DMS153 treated with DMSO at 0.1 percent for 48 hours (cell line): Measurements from ENCODE around the gene USP32.

Source experiments
- DNase-seq: peaks from one replicate; lab custom pipeline; 2025; ENCODE audit not compliant: unreplicated experiment; lab: John Stamatoyannopoulos, UW

The USP32 gene

GRCh38 chr17:60303406-60304099 is 88.4 kb downstream of the USP32 start:
- DNase-seq: no peak

- no peak for DNase-seq
Observed at GRCh38 chr17:60301649-60302048, 90.3 kb downstream of the USP32 start.

DNA sequence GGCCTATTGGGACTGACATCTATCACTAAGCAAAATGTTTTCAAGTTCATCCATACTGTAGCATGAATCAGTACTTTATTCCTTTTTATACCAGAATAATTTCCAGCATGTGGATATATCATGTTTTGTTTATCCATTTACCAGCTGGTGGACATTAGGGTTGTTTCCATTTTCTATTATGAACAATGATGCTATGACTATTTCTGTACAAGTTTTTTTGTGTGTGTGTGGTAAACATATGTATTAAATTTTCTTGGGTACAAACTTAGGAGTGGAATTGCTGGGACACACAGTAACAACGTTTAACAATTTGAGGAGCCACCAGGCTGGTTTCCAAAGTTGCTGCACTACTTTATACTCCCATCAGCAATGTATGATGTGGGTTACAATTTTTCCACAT is 91.0 kb downstream of the USP32 start:
- no peak for DNase-seq

DNA sequence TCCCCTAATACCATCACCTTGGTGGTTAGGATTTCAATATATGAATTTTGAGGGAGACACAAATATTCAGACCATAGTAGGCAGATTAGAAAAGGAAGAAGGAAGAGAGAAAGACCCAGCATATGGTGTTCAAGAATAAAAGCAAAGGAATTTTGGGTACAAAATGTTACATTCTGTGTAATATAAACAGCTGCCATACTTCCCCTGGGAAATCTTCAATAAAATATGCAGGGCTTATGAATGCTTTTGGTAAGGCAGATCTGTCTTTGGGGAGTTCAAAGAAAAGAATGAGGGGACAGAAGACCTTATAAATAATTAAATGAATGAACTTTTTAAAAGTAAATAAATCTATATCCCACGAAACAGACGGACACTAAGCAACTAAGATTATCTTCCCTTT is 91.9 kb downstream of the USP32 start:
- no peak for DNase-seq

GRCh38 chr17:60297760-60298401 is 94.1 kb downstream of the USP32 start:
- no peak for DNase-seq

GRCh38 chr17:60296177-60296576 is 95.8 kb downstream of the USP32 start:
- no peak for DNase-seq

DNA sequence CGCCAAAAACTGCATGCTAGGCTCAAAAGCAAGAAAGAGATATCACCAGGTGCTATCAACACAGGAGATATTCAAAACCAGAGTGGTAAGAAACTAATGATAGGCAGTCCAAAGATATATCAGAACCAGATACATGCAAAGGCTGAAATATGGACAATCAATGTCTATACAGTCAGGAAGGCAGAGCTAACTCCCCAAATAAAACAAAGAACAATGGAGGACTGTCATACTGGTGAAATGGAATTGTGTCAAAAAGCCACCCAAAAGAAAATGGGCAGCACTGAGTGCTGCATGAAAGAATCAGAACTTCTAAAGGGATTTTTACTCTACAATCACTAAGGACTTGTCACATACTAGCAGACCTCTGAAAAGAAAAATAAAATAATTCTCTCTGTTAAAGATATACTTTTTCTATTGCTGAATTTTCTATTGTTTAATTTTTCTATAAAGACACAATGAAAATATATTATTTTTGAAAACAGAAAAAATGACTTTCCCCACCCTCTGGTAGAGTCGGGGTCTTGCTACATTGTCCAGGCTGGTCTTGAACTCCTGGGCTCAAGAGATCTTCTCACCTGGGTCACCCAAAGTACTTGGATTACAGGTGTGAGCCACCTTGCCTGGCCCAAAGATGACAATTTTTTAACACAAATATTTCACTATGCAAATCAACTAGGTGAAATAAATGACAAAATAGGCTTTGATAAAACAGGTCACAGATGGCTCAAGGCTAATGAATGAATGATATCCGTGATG is 98.2 kb downstream of the USP32 start:
- DNase-seq: no peak

- DNase-seq: no peak
Observed at GRCh38 chr17:60292697-60293096, 99.2 kb downstream of the USP32 start.

- DNase-seq: no peak
Observed at GRCh38 chr17:60284709-60285108, 107.2 kb downstream of the USP32 start.

GRCh38 chr17:60283816-60284215 is 108.1 kb downstream of the USP32 start:
- DNase-seq: no peak

DNA sequence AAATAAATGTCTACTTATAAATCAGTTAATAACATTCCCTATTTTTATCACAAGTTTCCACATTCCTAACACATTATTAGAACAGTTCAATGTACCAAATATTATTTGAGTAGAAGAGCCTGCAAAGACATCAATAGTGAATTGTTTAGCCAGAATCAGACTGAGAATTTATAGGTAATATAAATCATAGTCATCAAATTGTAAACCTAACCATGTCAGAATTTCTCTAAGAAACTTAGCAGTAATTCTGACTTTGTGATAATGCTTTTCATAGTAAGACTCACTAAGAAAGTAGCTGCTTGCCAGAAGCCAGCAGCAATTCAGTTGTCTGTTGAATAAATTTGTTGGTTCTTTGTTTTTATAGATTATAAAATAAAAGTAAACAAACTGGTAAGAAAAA is 111.3 kb downstream of the USP32 start:
- DNase-seq: no peak

DNA sequence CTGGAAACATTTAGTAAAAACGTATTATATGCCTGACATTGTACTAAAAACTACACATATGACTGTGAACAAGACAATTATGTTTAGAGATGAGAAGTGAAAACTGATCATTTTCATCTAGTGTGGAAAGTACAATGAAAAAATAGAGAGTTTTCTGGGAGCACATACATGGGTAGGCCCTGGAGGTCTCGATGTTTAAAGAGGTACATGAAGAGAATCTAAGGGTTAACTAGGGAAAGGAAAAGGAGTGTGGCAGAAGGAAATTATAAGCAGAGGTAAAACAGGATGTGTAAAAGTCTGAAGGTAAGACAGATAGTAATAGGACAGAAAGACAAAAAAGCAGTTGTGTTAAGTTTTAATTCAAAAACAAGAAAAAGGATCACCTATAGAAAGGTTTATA is 113.7 kb downstream of the USP32 start:
- DNase-seq: no peak

GRCh38 chr17:60277258-60277657 is 114.7 kb downstream of the USP32 start:
- DNase-seq: no peak

GRCh38 chr17:60269417-60269816 is 122.5 kb downstream of the USP32 start:
- no peak for DNase-seq

GRCh38 chr17:60260540-60260939 is 131.4 kb downstream of the USP32 start:
- no peak for DNase-seq

GRCh38 chr17:60258313-60258712 is 133.6 kb downstream of the USP32 start:
- no peak for DNase-seq

- no peak for DNase-seq
Observed at GRCh38 chr17:60256174-60256573, 135.8 kb downstream of the USP32 start.

DNA sequence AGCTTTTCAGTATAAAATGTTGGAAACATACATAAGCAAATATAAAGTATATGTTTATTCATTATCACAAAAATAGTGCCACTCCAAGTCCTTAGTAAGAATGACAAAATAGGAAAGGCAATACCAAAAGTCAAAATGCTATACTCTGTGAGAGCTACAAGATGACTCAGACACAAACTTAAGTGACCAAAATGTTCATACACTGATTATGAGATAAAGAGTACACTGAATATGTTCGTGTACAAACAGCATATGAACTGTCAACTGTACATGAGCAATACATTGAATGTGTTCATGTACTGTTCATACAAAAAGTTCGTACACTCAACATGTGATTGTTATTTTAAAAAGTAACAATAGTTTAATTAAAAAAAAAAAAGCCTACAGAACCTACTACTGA is 138.9 kb downstream of the USP32 start:
- no peak for DNase-seq

DNA sequence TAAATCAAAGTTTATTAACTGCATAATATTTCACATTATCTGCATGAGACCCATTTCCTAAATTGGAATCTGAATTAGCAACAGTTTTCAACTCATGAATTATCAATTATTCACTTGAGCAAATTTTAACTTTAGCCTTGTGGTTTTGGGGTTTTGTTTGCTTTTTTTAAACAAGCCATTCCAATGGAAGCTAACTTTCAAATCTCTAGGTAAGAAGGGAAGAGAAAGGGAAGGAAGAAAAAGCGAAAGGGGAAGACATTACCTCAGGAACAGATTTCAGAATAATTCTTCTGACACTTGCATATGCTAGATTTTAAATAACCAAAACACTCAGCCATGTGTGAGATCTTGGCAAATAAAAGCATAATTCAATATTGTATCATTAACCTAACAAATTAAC is 139.5 kb downstream of the USP32 start:
- no peak for DNase-seq

- no peak for DNase-seq
Observed at GRCh38 chr17:60249290-60249826, 142.6 kb downstream of the USP32 start.

DNA sequence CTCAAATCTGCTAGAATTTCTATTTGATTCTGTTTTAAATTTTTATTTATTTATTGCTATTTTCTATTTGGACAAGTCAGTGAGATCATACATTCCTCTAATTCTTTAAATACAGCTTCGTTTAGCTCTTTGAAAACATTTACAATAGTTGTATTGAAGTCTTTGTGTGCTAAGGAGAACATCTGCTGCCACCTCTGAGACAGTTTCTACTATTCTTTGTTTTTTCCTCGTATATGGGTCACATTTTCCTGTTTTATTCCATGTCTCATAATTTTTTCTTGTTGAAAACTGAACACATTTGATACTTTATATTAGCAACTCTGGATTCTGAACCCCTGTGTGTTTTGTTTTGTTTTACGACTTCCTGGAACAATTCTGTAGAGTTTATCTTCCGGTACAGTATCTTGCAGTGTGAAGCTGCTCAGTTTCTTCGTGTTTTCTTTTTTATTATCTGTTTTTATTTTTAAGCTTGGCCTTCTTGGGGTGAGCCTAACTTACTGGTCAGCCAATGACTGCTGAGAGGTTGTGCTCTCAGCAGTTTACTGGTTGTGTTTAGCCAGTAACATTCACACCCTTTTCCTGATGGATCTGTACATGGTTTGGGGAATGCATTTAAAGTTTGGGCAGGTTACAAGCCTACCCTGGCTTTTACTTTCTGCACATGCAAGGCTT is 143.2 kb downstream of the USP32 start:
- no peak for DNase-seq
